Measurements from ENCODE around the gene FZD4. TPM values are rescaled to one million over a fixed set of nuclear protein-coding genes. Genes with fewer than 3 reads are reported as not detected.
"Not testable (repeated sequence)": the region's sequence is repeated elsewhere in the genome, so short reads cannot be mapped to it uniquely, and the experiment has no call there.

Gene FZD4
- polyA plus RNA-seq, 3 donors, result 67.7 to 73.8 (median 71.6) TPM

- no peak for DNase-seq (ENCODE audit: low read depth in 3 of 3, low spot score in 2 of 3)
These were observed 22.4 kb upstream of the FZD4 start for GRCh38 chr11:86977441-86978050.

GRCh38 chr11:86972734-86973133 is 17.5 kb upstream of the FZD4 start:
- DNase-seq (ENCODE audit: low read depth in 3 of 3, low spot score in 2 of 3), result no peak

GRCh38 chr11:86969258-86969657 is 14.1 kb upstream of the FZD4 start:
- DNase-seq (ENCODE audit: low read depth in 3 of 3, low spot score in 2 of 3), result no peak

- not testable (repeated sequence) for DNase-seq (ENCODE audit: low read depth in 3 of 3, low spot score in 2 of 3)
These were observed 12.4 kb upstream of the FZD4 start for GRCh38 chr11:86967601-86968000.

GRCh38 chr11:86957976-86958646 is 2.9 kb upstream of the FZD4 start:
- no peak for DNase-seq (ENCODE audit: low read depth in 3 of 3, low spot score in 2 of 3)

GRCh38 chr11:86956905-86957195 is 1.7 kb upstream of the FZD4 start:
- DNase-seq (ENCODE audit: low read depth in 3 of 3, low spot score in 2 of 3), result no peak

- no peak for DNase-seq (ENCODE audit: low read depth in 3 of 3, low spot score in 2 of 3)
These were observed 159 bp downstream of the FZD4 start for GRCh38 chr11:86955111-86955360.

- DNase-seq (ENCODE audit: low read depth in 3 of 3, low spot score in 2 of 3), result no peak
These were observed 705 bp downstream of the FZD4 start for GRCh38 chr11:86954269-86955110.

GRCh38 chr11:86952221-86952875 is 2.8 kb downstream of the FZD4 start:
- DNase-seq (ENCODE audit: low read depth in 3 of 3, low spot score in 2 of 3), result no peak

- DNase-seq (ENCODE audit: low read depth in 3 of 3, low spot score in 2 of 3), result no peak
These were observed 3.5 kb downstream of the FZD4 start for GRCh38 chr11:86951706-86952105.

GRCh38 chr11:86950661-86950995 is 4.6 kb downstream of the FZD4 start:
- DNase-seq (ENCODE audit: low read depth in 3 of 3, low spot score in 2 of 3), result no peak

- DNase-seq (ENCODE audit: low read depth in 3 of 3, low spot score in 2 of 3), result no peak
These were observed 5.1 kb downstream of the FZD4 start for GRCh38 chr11:86949995-86950660.

GRCh38 chr11:86948733-86949132 is 6.5 kb downstream of the FZD4 start:
- DNase-seq (ENCODE audit: low read depth in 3 of 3, low spot score in 2 of 3), result no peak

- no peak for DNase-seq (ENCODE audit: low read depth in 3 of 3, low spot score in 2 of 3)
These were observed 7.7 kb downstream of the FZD4 start for GRCh38 chr11:86947541-86947940.

GRCh38 chr11:86943505-86943904 is 11.7 kb downstream of the FZD4 start:
- not testable (repeated sequence) for DNase-seq (ENCODE audit: low read depth in 3 of 3, low spot score in 2 of 3)

GRCh38 chr11:86941871-86942599 is 13.2 kb downstream of the FZD4 start:
- no peak for DNase-seq (ENCODE audit: low read depth in 3 of 3, low spot score in 2 of 3)

GRCh38 chr11:86941077-86941870 is 13.9 kb downstream of the FZD4 start:
- no peak for DNase-seq (ENCODE audit: low read depth in 3 of 3, low spot score in 2 of 3)

- no peak for DNase-seq (ENCODE audit: low read depth in 3 of 3, low spot score in 2 of 3)
These were observed 14.9 kb downstream of the FZD4 start for GRCh38 chr11:86940122-86940777.

Data from right renal cortex interstitium (tissue), 3 donors.